NCI-H524 (cell line): ENCODE results near the gene ACBD5.
A peak's percentile ranks its signal among the peaks of the same experiment; 100 is the strongest.
"Not testable (repeated sequence)": the region's sequence is repeated elsewhere in the genome, so short reads cannot be mapped to it uniquely, and the experiment has no call there.

Experiments
- DNase-seq, 2 experiments: peaks; one replicate each; lab custom pipeline; 2025; lab: John Stamatoyannopoulos, UW

ACBD5 gene

GRCh38 chr10:27240212-27241009 is at the start of gene ACBD5:
ACBD5 (minus strand) TSS chr10:27240797; CDS start chr10:27240688, 109 bp downstream.
- DNase-seq = peak; percentile 40 to 57

DNA sequence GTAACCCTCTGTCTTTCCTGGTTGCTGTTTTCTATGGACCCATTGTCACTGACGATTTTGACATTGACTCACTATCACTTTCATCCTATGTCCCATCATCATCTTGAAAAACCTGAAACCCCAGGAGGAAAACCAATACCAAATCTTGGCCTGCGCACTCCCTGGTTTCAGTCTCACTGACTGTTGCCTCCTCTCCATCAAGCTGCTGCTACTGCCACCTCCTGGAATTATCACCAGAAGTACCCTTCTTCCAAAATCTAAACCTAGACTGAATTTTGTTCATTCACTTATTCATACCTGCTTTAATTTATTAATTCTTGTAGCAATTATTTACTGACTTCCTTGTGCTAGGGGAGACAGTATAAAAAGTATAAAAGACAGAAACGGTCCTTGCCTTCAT is 44.5 kb upstream of the ACBD5 start:
- peak in 1 of 2 experiments; percentile 3 for DNase-seq

DNA sequence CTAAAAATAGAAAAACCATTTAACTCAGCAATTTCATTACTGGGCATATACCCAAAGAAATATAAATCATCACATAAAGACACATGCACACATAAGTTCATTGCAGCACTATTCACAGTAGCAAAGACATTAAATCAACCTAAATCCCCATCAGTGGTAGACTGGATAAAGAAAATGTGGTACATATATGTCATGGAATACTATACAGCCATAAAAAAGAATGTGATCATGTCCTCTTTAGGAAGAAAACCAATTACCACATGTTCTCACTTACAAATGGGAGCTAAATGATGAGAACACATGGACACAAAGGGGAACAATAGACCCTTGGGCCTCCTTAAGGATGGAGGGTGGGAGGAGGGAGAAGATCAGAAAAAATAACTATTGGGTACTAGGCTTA is 36.0 kb upstream of the ACBD5 start:
- no peak for DNase-seq

- not testable (repeated sequence) for DNase-seq
Observed at GRCh38 chr10:27266025-27266424, 25.4 kb upstream of the ACBD5 start.

DNA sequence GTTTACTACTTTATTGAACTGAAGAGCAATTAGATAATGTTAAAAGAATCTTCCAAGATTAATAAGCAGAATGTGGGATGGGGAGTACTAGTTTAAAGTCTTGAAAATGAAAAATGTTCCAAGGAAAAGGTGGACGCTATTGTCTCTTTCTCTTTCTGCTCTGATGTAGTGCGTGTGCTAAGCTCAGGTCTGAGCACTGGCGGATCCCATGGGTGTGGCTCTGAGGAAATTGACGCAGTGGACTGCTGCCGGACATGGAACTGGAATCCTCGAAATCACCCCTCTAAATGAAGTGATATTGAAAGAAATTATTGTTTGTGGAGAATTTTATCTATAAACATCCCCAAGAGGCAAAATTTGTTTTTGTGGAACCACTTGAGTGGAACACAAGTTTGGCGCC is 22.2 kb upstream of the ACBD5 start:
- DNase-seq = not testable (repeated sequence)

GRCh38 chr10:27258838-27259812 is 18.5 kb upstream of the ACBD5 start:
- no peak for DNase-seq

GRCh38 chr10:27258492-27258837 is 17.9 kb upstream of the ACBD5 start:
- no peak for DNase-seq

GRCh38 chr10:27256299-27257189 is 15.9 kb upstream of the ACBD5 start:
- DNase-seq = no peak

DNA sequence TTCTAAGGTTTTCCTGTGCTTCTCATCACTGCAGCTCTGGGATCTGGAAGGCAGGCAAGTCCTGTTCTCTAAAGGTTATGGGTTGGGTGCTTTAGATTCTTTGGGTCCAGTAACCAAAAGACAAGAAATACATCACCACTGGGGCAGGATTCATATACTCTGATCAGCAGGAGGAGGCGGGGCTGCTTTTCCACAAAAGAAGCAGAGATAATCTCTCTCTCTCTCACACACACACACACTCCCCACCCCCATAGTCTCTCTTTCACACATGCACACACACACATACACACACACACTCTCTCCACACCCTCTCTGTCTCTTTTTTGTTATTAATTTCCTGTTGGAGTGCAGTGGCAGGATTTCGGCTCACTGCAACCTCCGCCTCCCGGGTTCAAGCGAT is 13.0 kb upstream of the ACBD5 start:
- no peak for DNase-seq

GRCh38 chr10:27252267-27253000 is 11.8 kb upstream of the ACBD5 start:
- DNase-seq = peak in 1 of 2 experiments; percentile 42

DNA sequence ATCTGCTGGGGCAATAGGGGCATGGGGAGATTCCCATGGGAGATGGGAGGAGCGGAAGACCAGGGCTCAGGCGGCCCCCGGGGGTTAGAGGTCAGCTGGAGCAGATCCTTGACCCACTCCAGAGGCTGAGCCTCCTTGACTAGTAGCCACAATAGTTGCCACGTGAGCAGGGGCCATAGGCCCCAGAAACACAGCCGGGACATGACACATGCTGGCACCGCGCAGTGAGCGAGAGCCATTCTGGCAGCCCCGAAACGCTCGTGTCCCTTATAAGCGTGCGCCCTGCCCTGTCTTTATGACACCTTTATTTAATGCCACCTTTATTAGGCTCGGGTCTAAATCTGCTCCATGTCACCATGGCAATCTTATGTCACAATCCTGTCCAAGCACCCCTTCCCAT is 11.0 kb upstream of the ACBD5 start:
- no peak for DNase-seq

DNA sequence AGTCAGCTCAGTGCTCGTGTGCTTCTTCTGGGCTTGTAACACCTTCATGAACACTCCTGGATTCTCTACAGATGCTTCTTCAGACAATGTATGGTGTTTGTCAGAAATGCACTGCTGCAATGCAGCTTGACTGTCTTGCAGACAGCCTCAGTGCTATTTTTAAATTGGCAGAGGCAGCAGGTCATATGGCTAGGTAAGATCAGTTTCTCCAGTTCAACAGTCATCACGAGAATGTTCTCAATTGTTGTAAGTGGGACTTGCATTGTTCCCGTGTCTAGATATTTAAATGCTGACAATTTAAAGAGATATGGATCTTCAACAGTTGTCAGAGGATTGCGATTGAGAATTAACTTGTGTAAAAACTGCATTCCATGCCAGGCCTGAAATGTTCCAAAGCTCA is 7.6 kb upstream of the ACBD5 start:
- no peak for DNase-seq

DNA sequence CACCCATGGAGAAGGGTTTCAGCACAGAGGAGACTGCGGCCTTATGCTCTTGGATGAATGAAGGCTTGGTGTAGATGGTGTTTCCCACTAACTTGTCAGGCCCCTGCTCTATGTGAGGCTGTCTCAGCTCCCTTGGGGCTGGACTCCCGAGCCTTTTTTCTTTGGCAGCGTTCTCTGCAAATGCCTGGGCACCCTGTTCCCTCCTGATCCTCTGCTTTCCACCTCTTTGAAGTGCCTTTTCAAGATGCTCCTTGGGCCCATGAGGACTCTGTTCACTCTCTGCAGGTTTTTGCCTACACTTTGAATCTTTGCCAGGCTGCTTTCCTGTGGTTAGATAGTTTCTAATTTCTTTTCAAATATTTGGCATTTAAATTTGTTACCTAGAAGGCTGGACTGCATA is 6.8 kb upstream of the ACBD5 start:
- DNase-seq = no peak

- DNase-seq = no peak
Observed at GRCh38 chr10:27247006-27247405, 6.4 kb upstream of the ACBD5 start.

GRCh38 chr10:27245836-27246235 is 5.2 kb upstream of the ACBD5 start:
- DNase-seq = no peak

- DNase-seq = no peak
Observed at GRCh38 chr10:27244976-27245375, 4.4 kb upstream of the ACBD5 start.

DNA sequence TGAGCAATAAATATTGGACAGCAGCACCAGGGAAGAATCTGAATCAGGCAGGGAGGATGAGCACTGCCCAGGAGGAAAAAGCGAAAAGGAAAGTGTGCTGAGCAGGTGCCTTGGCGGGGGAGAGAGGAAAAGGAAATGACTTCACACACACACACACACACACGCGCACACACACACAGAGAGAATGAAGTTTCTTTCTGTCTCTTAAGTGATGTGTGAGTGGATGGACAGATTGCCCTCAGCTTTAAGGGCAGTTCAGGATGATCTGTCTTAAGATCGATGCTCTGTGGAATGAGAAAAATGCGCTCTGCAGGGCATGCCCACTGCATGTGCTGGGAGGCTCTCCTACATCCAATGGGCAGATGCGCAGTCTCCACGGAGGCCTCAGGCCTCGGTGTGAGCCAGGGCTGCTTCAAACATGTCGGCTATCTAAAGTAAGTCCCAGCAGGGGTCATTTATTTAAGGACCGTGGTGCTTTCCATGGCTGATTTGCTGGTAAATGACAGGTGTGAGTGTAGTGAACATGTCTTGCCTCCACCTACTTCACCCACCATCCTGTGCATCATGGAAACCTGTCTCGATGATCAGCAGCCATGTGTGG is 2.5 kb upstream of the ACBD5 start:
- DNase-seq = peak in 1 of 2 experiments; percentile 17

- no peak for DNase-seq
Observed at GRCh38 chr10:27242473-27242950, 1.9 kb upstream of the ACBD5 start.

- peak; percentile 77 to 91 for DNase-seq
Observed at GRCh38 chr10:27241652-27242472, 1.3 kb upstream of the ACBD5 start.
